GM10266 (cell line): ENCODE results near the gene ECT2L.

Experiments
- DNase-seq: peaks from one replicate; pipeline ENCODE4 v3.0.0; 2012; ENCODE audit errors: extremely low spot score
- TF ChIP-seq, protein P1 (sequence below): IDR thresholded peaks from 2 replicates; pipeline ENCODE4 v1.5.1; 2012; ENCODE audit warnings: mild to moderate bottlenecking, low read depth; ENCODE audit not compliant: control insufficient read depth, insufficient read depth; ENCODE audit errors: missing control alignments

Gene ECT2L

DNA sequence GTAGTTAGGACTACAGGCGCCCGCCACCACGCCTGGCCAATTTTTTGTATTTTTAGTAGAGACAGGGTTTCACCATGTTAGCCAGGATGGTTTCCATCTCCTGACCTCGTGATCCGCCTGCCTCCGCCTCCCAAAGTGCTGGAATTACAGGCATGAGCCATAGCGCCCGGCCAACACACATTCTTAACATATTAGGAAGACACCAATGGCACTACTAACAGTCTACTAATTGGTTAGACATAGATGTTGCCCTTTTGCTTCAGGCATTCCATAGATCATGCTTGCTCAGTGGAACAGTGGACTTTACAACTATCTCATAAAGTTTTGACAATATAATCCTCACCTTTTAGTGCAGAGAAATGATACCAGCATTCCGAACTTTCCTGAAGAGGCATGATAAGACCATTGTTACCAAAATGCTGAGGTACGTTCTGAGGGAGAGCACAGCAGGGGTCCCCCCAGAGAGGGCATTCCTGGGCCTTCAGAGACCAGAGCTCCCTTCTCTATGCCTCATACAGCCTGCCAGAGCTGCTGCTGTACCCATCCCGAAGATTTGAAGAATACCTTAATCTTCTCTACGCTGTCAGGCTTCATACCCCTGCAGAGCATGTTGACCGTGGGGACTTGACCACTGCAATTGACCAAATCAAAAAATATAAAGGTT lies 89.4 kb downstream of the ECT2L start:
- TF ChIP-seq, protein P1, sequence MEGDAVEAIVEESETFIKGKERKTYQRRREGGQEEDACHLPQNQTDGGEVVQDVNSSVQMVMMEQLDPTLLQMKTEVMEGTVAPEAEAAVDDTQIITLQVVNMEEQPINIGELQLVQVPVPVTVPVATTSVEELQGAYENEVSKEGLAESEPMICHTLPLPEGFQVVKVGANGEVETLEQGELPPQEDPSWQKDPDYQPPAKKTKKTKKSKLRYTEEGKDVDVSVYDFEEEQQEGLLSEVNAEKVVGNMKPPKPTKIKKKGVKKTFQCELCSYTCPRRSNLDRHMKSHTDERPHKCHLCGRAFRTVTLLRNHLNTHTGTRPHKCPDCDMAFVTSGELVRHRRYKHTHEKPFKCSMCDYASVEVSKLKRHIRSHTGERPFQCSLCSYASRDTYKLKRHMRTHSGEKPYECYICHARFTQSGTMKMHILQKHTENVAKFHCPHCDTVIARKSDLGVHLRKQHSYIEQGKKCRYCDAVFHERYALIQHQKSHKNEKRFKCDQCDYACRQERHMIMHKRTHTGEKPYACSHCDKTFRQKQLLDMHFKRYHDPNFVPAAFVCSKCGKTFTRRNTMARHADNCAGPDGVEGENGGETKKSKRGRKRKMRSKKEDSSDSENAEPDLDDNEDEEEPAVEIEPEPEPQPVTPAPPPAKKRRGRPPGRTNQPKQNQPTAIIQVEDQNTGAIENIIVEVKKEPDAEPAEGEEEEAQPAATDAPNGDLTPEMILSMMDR, result no peak
- no peak for DNase-seq

DNA sequence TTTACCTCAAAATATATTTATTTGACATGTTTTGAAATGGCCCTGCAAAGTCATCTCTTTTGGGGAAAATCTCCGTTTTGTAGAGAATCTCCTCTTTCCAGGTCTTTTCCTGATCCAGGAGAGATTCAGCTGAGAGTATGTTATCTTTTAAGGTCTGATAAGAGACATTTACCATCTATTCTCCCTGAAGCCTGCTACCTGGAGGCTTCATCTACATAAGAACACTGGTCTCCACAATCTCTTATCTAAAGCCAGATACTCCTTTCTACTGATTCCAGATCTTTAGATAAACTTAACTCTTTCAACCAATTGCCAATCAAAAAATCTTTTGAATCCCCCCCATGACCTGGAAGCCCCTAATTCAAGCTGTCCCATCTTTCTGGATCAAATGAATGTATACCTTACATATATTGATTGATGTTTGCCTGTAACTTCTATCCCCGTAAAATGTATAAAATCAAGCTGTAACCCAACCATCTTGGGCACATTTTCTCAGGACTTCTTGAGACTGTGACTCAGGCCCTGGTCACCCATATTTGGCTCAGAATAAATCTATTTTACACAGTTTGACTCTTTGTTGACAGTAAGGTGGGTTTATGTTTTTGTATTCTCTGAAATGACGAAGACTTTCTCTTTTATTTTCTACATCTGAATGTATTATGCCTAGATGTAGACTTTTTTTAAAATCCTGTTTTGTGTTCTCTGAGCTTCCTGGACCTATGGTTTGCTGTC lies 95.5 kb downstream of the ECT2L start:
- no peak for DNase-seq
- TF ChIP-seq, protein P1, result no peak

DNA sequence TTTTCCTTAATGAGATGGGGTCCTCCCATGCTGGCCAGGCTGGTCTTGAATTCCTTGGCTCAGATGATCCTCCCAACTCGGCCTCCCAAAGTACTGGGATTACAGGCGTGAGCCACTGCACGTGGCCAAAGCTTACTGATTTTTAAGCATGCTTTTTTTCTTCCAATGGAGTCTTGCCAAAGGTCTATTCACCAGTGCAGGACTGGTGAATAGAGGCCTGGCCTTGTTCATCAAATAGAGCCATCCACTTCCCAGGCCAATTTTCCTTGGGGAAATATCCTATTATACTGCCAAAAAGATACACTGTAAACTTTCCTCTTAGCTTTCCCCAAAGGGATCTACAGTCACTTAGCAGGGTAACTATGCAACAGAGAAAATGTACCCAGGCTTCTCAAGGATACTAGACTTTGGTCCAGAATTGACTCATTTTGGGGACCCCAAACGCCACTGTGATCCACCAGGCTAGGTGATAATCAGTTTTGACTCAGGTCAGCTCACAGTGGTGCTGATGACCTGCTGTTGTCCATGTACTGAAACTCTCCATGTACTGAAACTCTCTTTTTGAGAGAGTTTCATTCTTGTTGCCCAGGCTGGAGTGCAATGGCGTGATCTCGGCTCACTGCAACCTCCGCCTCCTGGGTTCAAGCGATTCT lies 100.3 kb downstream of the ECT2L start:
- DNase-seq, result no peak

DNA sequence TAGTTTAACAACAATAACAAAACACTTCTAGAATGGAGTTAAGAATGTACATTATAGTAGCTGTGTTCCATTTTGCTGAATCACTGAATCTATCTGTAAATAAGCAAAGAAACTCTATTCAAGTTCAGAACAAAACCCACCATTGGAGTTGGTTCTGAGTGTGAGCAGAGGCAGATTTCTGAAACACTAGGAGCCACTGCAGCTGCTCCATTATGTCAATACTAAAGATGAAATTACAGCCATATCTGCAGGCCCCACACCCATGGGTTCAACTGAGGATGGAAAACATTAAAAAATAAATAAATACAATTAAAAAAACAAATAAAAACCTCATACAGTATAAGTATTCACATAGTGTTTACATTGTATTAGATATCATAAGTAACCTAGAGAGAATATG lies 101.1 kb downstream of the ECT2L start:
- no peak for DNase-seq
- TF ChIP-seq, protein P1, result no peak

More for the DNA sequence above, 100.3 kb downstream of the ECT2L start:
- TF ChIP-seq, protein P1, result no peak

DNA sequence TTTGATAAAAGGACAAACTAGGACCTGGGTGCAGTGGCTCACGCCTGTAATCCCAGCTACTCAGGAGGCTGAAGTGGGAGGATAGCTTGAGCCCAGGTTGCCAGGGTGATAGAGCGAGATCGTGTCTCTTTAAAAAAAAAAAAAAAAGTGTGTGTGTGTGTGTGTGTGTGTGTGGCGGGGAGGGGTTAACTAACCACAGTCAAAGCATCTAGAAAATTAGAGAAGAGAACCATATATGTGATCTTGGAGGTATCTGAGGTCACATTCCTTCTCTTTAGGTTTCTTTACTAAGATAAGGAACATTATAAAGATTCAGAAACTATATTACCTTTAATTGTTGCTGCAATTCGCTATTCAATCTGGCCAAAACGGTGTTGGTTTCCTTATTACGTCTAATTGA lies 111.3 kb downstream of the ECT2L start:
- TF ChIP-seq, protein P1, result no peak
- DNase-seq, result no peak

DNA sequence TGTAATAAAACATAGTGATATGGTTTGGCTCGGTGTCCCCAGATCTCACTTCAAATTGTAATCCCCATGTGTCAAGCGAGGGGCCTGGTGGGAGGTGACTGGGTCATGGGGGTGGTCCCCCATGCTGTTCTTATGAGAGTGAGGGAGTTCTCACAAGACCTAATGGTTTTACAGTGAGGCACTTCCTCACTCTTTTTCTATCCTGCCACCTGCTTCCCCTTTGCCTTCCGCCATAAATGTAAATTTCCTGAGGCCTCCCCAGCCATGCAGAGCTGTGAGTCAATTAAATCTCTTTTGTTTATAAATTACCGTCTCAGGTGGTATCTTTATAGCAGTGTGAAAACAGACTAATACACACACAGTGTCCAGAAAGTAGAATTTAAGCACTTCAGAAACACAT lies 113.6 kb downstream of the ECT2L start:
- TF ChIP-seq, protein P1, result no peak
- no peak for DNase-seq

DNA sequence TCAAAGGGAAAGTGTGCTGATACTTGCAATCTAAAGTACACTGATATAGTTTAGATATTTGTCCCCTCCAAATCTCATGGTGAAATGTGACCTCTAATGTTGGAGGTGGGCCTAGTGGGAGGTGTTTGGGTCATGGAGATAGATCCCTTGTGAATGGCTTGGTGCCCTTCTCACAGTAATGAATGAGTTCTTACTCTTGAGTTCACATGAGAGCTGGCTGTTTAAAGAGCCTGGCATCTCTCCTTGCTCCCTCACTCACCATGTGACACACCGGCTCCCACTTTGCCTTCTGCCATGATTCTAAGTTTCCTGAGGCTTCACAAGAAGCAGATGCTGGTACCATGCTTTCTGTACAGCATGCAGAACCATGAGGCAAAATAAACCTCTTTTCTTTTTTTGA lies 114.1 kb downstream of the ECT2L start:
- TF ChIP-seq, protein P1, result no peak
- no peak for DNase-seq
